K562 (cell line): Measurements from ENCODE around the gene AAK1.

ENCODE experiments used
- AFF4 ChIP-seq: sonication (generic); formaldehyde crosslinking; IDR thresholded peaks from 2 replicates; pipeline ENCODE4 v1.8.0; 2023; ENCODE audit warnings: mild to moderate bottlenecking, missing genetic modification reagents
- ATF6 ChIP-seq: sonication (generic); formaldehyde crosslinking; IDR thresholded peaks from 2 replicates; pipeline ENCODE4 v1.4.0; 2020; ENCODE audit warnings: mild to moderate bottlenecking, missing genetic modification reagents
- CBFB ChIP-seq: sonication (generic); formaldehyde crosslinking; IDR thresholded peaks from 2 replicates; pipeline ENCODE4 v1.4.0; 2020; ENCODE audit warnings: mild to moderate bottlenecking, missing genetic modification reagents
- EP300 ChIP-seq: IDR thresholded peaks from 2 replicates; pipeline ENCODE4 v1.6.1; 2012; ENCODE audit warnings: low read length, improper control_type of control experiment
- HMG20B ChIP-seq: fragments of 250-450 bp; sonication (Bioruptor Pico); IDR thresholded peaks from 2 replicates; pipeline ENCODE4 v1.5.0; 2021; ENCODE audit warnings: mild to moderate bottlenecking
- LARP7 ChIP-seq: fragments of 450-650 bp; IDR thresholded peaks from 2 replicates; pipeline ENCODE4 v1.6.1; 2016
- POLR2A ChIP-seq: fragments of 450-650 bp; conservative IDR thresholded peaks from 2 replicates; pipeline ENCODE4 v1.6.1; 2016
- SRF ChIP-seq, 2 experiments: fragments of 250-450, 450-650 bp in 1 of 2; sonication (Bioruptor Pico) in 1 of 2; sonication (generic) in 1 of 2; formaldehyde crosslinking; IDR thresholded peaks; 2 replicates each; pipeline versions ENCODE4 v1.5.0 to v1.5.1; 2020 to 2022; ENCODE audit warnings: mild to moderate bottlenecking in 1 of 2, missing genetic modification reagents in 1 of 2
- TARDBP ChIP-seq: fragments of 450-650 bp; IDR thresholded peaks from 2 replicates; pipeline ENCODE4 v1.6.1; 2016
- ZNF431 ChIP-seq: sonication (generic); formaldehyde crosslinking; IDR thresholded peaks from 2 replicates; pipeline ENCODE4 v1.8.0; 2022; ENCODE audit warnings: mild to moderate bottlenecking, missing genetic modification reagents

GRCh38 chr2:69641471-69641870 lies 2.1 kb downstream of the AAK1 start:
- TF ChIP-seq SRF (CRISPR knock-in tag; IDR thresholded peaks at IDR 0.05) = no peak
- no peak for TF ChIP-seq LARP7
- TF ChIP-seq POLR2A = no peak
- TF ChIP-seq CBFB (CRISPR knock-in tag) = no peak
- TF ChIP-seq ATF6 (CRISPR knock-in tag) = no peak
- TF ChIP-seq ZNF431 (CRISPR knock-in tag) = no peak
- no peak for TF ChIP-seq TARDBP
- TF ChIP-seq EP300 = no peak
- TF ChIP-seq HMG20B (CRISPR knock-in tag) = no peak
- TF ChIP-seq AFF4 = no peak
